K562 (cell line): ENCODE data around the gene FOXO3. TPM values are rescaled to one million over a fixed set of nuclear protein-coding genes. Genes with fewer than 3 reads are reported as not detected.

ENCODE experiments used
- DNMT1 ChIP-seq: fragments of 450-650 bp; IDR thresholded peaks from 2 replicates; pipeline ENCODE4 v1.6.1; 2016; ENCODE audit warnings: antibody characterized with exemption, mild to moderate bottlenecking
- KDM4B ChIP-seq, 2 experiments: fragments of 450-650 bp in 1 of 2; sonication (generic) in 1 of 2; IDR thresholded peaks; 2 replicates each; pipeline ENCODE4 v1.6.1; 2016 to 2017; ENCODE audit warnings: borderline replicate concordance in 2 of 2, antibody characterized with exemption in 1 of 2, low read depth in 1 of 2, mild to moderate bottlenecking in 1 of 2
- MYC ChIP-seq, 2 experiments: fragments of 250-450 bp in 1 of 2; sonication (Bioruptor Pico) in 1 of 2; IDR thresholded peaks; 2 replicates each; pipeline versions ENCODE4 v1.5.1 to v1.6.1; 2012 to 2021; ENCODE audit warnings: low read depth in 2 of 2, borderline replicate concordance in 1 of 2, improper control_type of control experiment in 1 of 2, low read length in 1 of 2, mild to moderate bottlenecking in 1 of 2, moderate library complexity in 1 of 2
- SFPQ ChIP-seq: fragments of 200-400 bp; formaldehyde crosslinking; IDR thresholded peaks from 2 replicates; pipeline ENCODE4 v1.6.1; 2017; ENCODE audit warnings: mild to moderate bottlenecking, low read depth, low read length, moderate library complexity
- TCFL5 ChIP-seq: fragments of 250-450 bp; sonication (Bioruptor Pico); conservative IDR thresholded peaks from 2 replicates; pipeline ENCODE4 v1.6.1; 2021; ENCODE audit warnings: mild to moderate bottlenecking, moderate library complexity, matching md5 sums
- THRB ChIP-seq: fragments of 450-650 bp; formaldehyde crosslinking; conservative IDR thresholded peaks from 2 replicates; pipeline ENCODE4 v1.4.0; 2022; ENCODE audit warnings: mild to moderate bottlenecking, missing genetic modification characterization
- ZKSCAN8 ChIP-seq: fragments of 200-800 bp; sonication (Bioruptor generic); IDR thresholded peaks from 2 replicates; pipeline ENCODE4 v1.6.1; 2016; ENCODE audit warnings: missing genetic modification characterization, missing compliant biosample characterization
- ZNF146 ChIP-seq: IDR thresholded peaks from one replicate; pipeline ENCODE4 v1.6.1; 2018; ENCODE audit warnings: missing compliant biosample characterization; ENCODE audit not compliant: unreplicated experiment
- ZNF384 ChIP-seq: IDR thresholded peaks from 2 replicates; pipeline ENCODE4 v1.6.1; 2012; ENCODE audit warnings: low read depth, low read length, improper control_type of control experiment
- ZNF407 ChIP-seq: fragments of 450-650 bp; IDR thresholded peaks from 2 replicates; pipeline ENCODE4 v1.6.1; 2016; ENCODE audit warnings: low read depth
- ZNF76 ChIP-seq: fragments of 250-450 bp; sonication (Bioruptor Pico); IDR thresholded peaks from 2 replicates; pipeline ENCODE4 v1.4.0; 2020; ENCODE audit warnings: mild to moderate bottlenecking, moderate library complexity, borderline replicate concordance
- polyA plus RNA-seq, 8 experiments: library from polyadenylated mRNA; depleted of rRNA in 4 of 8; stranded (reverse) in 5 of 8; unstranded in 3 of 8; fragments of >200 nt; fragmentation: Nextera tagmentation in 2 of 8; fragmentation: Illumina TruSeq in 1 of 8; extraction: Ambion mirVana in 2 of 8; extraction: Trizol in 1 of 8; gene quantifications; 2 replicates each; pipeline versions ENCODE4 v1.2.1 to v1.2.3, GENCODE V29; 2011 to 2014; ENCODE audit warnings: inconsistent platforms in 1 of 8, missing spikeins in 1 of 8
- total RNA-seq, 7 experiments: library from RNA; depleted of rRNA in 6 of 7; stranded (reverse); fragments of >200 nt in 6 of 7; fragmentation: Illumina TruSeq in 2 of 7; extraction: Trizol in 2 of 7; gene quantifications; 2 replicates each; pipeline versions ENCODE4 v1.2.1 to v1.2.3, GENCODE V29; 2011 to 2021; ENCODE audit warnings: low replicate concordance in 1 of 7
- TF ChIP-seq, protein P1 (sequence below): fragments of 250-450 bp; sonication (Bioruptor Pico); IDR thresholded peaks from 2 replicates; pipeline ENCODE4 v1.8.0; 2021; ENCODE audit warnings: borderline replicate concordance, mild to moderate bottlenecking, moderate library complexity; ENCODE audit not compliant: poor library complexity, severe bottlenecking
- TF ChIP-seq, protein P2 (sequence below): fragments of 450-650 bp; IDR thresholded peaks from one replicate; pipeline ENCODE4 v1.6.1; 2018; ENCODE audit warnings: mild to moderate bottlenecking, moderate library complexity; ENCODE audit not compliant: partially characterized antibody

Gene FOXO3
- total and polyA plus RNA-seq, 9 of the 15 experiments (the other 6 are each of a cell fraction or from before 2014, with no cell fraction given), result 3.0 to 14.6 (median 6.0) TPM

- TF ChIP-seq SFPQ (no peak), ZNF146 (no peak), DNMT1 (no peak), MYC (IDR thresholded peaks at IDR 0.05; ENCODE audit: low read depth, low read length) (no peak), MYC (CRISPR knock-in tag; IDR thresholded peaks at IDR 0.05; ENCODE audit: borderline replicate concordance, low read depth) (no peak), THRB (CRISPR knock-in tag) (no peak), ZNF407 (no peak), ZNF384 (no peak), ZKSCAN8 (no peak), TCFL5 (CRISPR knock-in tag) (no peak), KDM4B (IDR thresholded peaks at IDR 0.05; ENCODE audit: borderline replicate concordance in 2 of 2, low read depth in 1 of 2) (no peak), ZNF76 (CRISPR knock-in tag) (no peak)
- TF ChIP-seq, protein P1, sequence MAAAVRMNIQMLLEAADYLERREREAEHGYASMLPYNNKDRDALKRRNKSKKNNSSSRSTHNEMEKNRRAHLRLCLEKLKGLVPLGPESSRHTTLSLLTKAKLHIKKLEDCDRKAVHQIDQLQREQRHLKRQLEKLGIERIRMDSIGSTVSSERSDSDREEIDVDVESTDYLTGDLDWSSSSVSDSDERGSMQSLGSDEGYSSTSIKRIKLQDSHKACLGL, result no peak
- TF ChIP-seq, protein P2, sequence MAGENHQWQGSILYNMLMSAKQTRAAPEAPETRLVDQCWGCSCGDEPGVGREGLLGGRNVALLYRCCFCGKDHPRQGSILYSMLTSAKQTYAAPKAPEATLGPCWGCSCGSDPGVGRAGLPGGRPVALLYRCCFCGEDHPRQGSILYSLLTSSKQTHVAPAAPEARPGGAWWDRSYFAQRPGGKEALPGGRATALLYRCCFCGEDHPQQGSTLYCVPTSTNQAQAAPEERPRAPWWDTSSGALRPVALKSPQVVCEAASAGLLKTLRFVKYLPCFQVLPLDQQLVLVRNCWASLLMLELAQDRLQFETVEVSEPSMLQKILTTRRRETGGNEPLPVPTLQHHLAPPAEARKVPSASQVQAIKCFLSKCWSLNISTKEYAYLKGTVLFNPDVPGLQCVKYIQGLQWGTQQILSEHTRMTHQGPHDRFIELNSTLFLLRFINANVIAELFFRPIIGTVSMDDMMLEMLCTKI, result no peak
Measured at GRCh38 chr6:108589244-108589791, 28.6 kb downstream of the FOXO3 start (continued).
